HG03565 (cell line): ENCODE measurements around the gene OR10A3.
"Not testable (repeated sequence)": the region's sequence is repeated elsewhere in the genome, so short reads cannot be mapped to it uniquely, and the experiment has no call there.

Experiments
- ATAC-seq: cut with Tn5 transposase; IDR thresholded peaks from one replicate; pipeline ENCODE4 v1.9.1; 2021; ENCODE audit warnings: mild to moderate bottlenecking, moderate library complexity; ENCODE audit not compliant: unreplicated experiment

Gene OR10A3

DNA sequence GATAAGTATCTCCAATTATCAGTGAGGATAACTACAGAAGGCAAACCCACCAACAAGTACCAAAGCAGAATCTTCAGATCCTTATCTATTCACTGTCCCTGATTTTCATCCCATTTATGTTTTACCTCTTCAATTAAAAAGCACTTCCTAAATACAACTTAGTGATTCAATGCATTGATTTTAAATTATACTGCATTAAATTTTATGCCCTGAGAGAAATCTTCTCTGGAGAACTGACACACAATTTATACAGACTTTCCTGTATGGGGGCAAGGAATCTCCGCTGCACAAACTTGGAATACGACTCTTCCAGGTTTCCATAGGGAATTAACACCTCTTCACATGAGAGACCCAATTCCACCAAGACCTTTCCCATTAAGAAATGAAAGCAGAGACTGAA, at the start of gene OR10A3:
Gene OR10A3, minus strand, starts transcription at position 101 of the 400 bp plus-strand sequence. CDS start 2,188 bp downstream, outside the sequence.
- ATAC-seq: no peak

- not testable (repeated sequence) for ATAC-seq
These were observed 46.0 kb upstream of the OR10A3 start for GRCh38 chr11:7987560-7987883.

DNA sequence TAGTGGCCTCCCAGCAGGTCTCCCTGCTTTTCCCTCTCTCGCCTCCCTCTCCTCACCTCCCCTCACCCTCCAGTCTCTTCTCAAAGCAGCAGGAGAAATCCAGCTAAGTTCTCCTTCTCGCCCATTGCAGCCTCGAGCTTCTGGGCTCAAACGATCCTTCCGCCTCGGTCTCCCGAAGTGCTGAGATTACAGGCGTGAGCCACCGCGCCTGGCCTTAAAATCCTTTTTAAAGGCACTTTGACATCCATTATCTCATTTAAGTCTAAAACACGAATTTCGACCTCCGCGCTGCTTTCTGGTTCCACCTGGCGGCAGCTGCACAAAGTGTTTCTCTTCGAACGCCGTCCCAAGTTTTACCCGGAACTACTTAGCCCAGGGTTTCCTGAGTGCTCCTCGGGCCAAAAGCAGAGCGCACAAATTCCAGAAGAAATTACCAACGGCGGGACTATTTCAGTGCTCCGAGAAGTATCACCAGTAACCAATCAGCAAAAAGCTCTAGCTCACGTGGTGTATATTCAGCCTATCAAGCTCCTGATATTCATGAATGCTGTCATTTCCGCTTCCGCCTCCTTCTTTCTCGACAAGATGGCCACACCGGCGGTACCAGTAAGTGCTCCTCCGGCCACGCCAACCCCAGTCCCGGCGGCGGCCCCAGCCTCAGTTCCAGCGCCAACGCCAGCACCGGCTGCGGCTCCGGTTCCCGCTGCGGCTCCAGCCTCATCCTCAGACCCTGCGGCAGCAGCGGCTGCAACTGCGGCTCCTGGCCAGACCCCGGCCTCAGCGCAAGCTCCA, 45.5 kb upstream of the OR10A3 start, which contains the start of gene EIF3F:
Gene EIF3F, plus strand, starts transcription at position 570 of the 792 bp plus-strand sequence. Its CDS starts 16 bp downstream, at position 586.
- ATAC-seq: peak; percentile 97

GRCh38 chr11:7983832-7984590, 42.5 kb upstream of the OR10A3 start:
- ATAC-seq: no peak

DNA sequence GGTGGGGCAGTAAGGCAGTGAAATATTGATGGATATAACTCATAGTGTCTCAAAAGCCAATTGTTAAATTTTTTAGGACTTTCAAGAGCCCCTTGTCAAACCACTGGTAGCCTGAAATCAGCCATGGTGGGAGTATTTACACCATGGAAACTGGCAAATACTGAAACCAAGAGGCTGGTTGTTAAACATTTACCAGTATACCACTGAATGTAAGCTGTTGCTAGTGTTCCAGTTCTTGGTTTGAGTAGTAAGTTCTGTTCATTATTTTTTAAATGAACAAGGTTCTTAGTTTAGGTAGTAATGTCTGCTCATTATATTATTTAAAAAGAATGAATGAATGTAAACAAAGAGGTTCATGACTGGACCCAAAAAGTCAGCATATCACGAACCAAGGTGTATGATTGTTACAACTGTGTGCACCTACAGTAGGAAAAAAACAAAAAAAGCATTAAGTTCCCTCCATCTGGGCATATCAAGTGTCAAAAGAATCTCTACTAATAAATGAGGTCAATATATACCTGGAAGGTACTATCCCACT, 41.1 kb upstream of the OR10A3 start:
- no peak for ATAC-seq

GRCh38 chr11:7981619-7982157, 40.2 kb upstream of the OR10A3 start:
- no peak for ATAC-seq

DNA sequence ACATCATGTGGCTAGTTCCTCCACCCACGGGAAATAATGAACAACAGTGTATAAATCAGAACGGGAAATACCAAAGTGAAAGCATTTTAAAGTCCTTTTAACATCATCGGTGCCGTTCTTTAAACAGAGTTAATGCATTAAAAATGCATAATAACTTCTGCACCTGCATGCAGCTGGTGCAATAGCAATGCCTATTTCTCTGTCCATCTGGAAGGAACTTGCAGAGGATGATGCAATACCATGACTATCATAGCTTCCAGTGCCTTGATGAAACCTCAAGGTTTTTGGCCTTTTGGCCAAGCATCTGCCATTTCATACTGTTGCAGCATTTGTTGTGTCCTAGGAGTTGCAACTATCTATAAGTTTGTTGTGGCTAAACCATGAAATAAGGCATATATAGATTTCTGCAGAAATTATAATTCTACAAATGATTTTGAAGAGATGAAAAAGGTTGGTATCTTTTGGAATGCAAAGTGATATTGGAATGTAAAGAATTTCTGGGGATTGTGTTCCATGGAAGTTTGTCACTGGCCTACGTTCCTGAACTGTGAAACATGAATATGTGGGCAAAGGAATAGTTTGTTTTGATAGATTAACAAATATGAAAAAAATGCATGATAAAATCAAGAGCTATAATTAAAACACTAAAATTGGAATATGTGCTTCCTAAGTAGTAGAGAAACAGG, 35.9 kb upstream of the OR10A3 start:
- ATAC-seq: no peak

GRCh38 chr11:7974668-7975067, 33.2 kb upstream of the OR10A3 start:
- ATAC-seq: no peak

DNA sequence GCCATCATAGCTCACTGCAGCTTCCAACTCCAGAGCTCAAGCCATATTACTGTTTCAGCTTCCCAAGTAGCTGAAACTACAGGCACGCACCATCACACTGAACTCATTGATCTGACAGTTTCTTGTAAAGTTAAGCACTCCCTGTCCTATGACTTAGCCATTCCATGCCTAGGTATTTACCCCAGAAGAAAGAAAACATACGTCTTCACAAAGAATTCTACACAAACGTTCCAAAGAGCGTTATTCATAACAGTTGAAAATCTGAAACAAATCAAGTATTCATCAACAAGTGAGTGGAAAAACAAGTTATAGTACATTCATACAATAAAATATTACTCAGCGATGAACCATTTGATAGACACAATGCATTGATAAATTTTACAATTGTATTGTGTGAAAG, 31.5 kb upstream of the OR10A3 start:
- no peak for ATAC-seq

DNA sequence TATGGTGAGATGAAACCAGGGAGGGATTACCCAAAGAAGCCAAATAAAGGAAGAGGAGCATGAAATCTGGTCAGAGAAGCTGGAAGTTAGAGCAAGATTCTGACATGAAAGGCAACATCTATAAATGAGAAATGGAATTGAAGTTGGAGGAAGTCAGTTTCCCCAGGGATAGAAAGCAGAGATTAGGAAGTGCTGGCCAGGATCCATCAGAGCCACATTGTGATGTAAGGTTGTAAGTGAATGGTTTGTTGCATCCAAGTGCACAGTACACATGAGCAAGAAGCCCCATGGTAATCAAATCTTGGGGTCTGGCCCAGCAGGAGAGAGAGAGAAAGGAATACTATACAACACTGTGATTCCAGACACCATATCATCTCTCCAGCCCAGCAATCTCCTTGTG, 30.3 kb upstream of the OR10A3 start:
- ATAC-seq: no peak

GRCh38 chr11:7969756-7970646, 28.5 kb upstream of the OR10A3 start:
- ATAC-seq: no peak

- no peak for ATAC-seq
These were observed 27.2 kb upstream of the OR10A3 start for GRCh38 chr11:7968686-7969085.

DNA sequence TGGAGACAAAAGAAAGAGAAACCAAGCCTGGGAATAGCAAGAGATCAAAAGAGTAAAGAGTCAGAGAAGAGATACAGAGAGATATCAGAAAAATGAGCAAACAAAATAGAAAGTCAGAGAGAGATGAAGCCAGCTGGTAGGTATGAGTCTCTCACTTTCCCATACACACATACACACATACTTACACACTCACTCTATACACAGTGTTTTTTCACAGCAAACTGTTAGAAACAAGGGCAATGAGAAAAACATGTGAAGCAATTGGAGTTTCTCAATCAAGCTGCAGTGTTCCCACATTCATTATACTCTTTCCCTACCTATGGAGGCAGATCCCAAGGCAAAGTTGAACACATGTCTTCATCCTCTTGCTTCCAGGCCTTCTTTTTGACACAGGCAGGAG, 26.3 kb upstream of the OR10A3 start:
- no peak for ATAC-seq

GRCh38 chr11:7967097-7967496, 25.6 kb upstream of the OR10A3 start:
- ATAC-seq: no peak

GRCh38 chr11:7965386-7965785, 23.9 kb upstream of the OR10A3 start, which contains the start of gene NLRP10:
TSS of gene NLRP10 (minus strand) at chr11:7965447. CDS start at chr11:7963495, 1,952 bp downstream.
- no peak for ATAC-seq

GRCh38 chr11:7964873-7965272, 23.4 kb upstream of the OR10A3 start:
- no peak for ATAC-seq

DNA sequence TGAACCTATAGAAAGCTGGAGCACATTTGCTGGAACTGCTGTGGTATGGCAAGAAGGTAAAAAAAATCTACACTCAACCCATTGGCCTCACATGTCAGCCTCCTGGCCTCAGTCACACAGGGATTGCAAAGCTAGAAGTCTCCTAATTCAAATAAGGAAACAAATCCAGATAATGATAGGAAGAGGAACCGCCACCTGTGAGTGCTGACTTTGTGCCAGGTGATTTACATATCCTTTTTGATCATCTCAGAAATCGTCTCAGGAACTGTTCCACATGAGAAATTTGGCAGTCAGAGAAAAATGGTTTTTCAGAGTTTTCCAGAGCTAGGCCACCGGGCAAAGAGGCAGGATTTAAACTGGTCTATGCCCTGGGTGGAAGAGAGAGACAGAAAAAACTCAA, 22.8 kb upstream of the OR10A3 start:
- ATAC-seq: no peak

DNA sequence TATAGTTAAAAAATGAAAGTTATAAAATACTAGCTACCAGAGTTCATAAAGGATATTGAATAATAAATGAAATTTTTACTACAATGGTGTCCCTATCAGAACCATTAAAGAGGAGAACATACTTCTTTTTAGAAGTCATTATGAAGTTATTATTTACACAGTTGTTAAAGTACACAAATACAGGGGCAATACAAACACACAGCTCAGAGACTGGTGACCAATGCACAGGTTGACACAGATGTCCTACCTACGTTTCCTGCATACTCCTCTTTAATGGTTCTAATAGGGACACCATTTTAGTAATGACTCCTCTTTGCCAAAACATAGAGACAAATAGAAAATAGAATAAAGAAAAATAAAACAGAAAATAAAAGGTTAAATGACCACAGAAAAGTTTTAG, 13.7 kb upstream of the OR10A3 start:
- no peak for ATAC-seq

DNA sequence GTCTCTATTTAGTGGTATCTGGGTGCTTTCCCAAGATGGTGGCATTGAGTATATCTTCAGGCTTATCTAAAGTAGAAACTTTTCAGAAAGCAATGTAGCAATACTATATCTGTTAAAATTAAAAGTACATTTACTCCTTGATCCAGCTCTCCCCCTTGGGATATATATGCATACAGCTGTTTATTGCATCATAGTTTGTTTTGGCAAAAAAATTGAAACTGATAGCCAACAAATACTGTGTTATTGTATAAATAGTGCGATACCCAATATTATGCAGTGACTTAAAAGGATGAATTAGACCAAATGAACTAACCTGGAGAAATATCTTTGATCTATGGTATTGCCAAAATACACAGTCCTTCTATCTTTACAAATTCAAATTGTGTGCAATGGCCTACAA, 8.4 kb upstream of the OR10A3 start:
- no peak for ATAC-seq

GRCh38 chr11:7944123-7944522, 2.6 kb upstream of the OR10A3 start:
- no peak for ATAC-seq
